HepG2 (cell line): Measurements from ENCODE around the gene HMBS. TPM values are rescaled to one million over a fixed set of nuclear protein-coding genes. Genes with fewer than 3 reads are reported as not detected.

Experiments
- DMAP1 ChIP-seq: IDR thresholded peaks from 2 replicates; pipeline ENCODE4 v1.6.1; 2016
- DNMT3B ChIP-seq: conservative IDR thresholded peaks from 2 replicates; pipeline ENCODE4 v1.6.1; 2016; ENCODE audit warnings: missing biosample characterization, control low read depth
- FOXA1 ChIP-seq, 2 experiments: fragments of 450-650 bp in 1 of 2; sonication (generic) in 1 of 2; formaldehyde crosslinking in 1 of 2; IDR thresholded peaks; 2 replicates each; pipeline versions ENCODE4 v1.4.0 to v1.6.1; 2016 to 2020; ENCODE audit warnings: missing genetic modification reagents in 1 of 2
- MBNL3 ChIP-seq: fragments of 250-450 bp; sonication (Bioruptor Pico); conservative IDR thresholded peaks from 2 replicates; pipeline ENCODE4 v1.8.0; 2022; ENCODE audit warnings: mild to moderate bottlenecking, inconsistent platforms
- NFYB ChIP-seq: sonication (generic); formaldehyde crosslinking; IDR thresholded peaks from 2 replicates; pipeline ENCODE4 v1.4.0; 2020; ENCODE audit warnings: missing genetic modification reagents
- PAF1 ChIP-seq: IDR thresholded peaks from 2 replicates; pipeline ENCODE4 v1.6.1; 2016; ENCODE audit warnings: missing genetic modification reagents, missing compliant biosample characterization
- SP2 ChIP-seq: sonication (generic); formaldehyde crosslinking; IDR thresholded peaks from 2 replicates; pipeline ENCODE4 v1.5.1; 2020; ENCODE audit warnings: mild to moderate bottlenecking, missing genetic modification reagents
- SP5 ChIP-seq: IDR thresholded peaks from 2 replicates; pipeline ENCODE4 v1.6.1; 2016; ENCODE audit warnings: low read depth, borderline replicate concordance
- ZFP36L2 ChIP-seq: sonication (generic); formaldehyde crosslinking; IDR thresholded peaks from 2 replicates; pipeline ENCODE4 v1.4.0; 2020; ENCODE audit warnings: missing genetic modification reagents
- ZNF253 ChIP-seq: sonication (generic); formaldehyde crosslinking; IDR thresholded peaks from 2 replicates; pipeline ENCODE4 v1.8.0; 2022; ENCODE audit warnings: mild to moderate bottlenecking, missing genetic modification reagents, borderline replicate concordance
- ZNF317 ChIP-seq: sonication (generic); formaldehyde crosslinking; IDR thresholded peaks from 2 replicates; pipeline ENCODE4 v1.5.0; 2020; ENCODE audit warnings: mild to moderate bottlenecking, missing genetic modification reagents
- ZNF546 ChIP-seq: sonication (generic); formaldehyde crosslinking; conservative IDR thresholded peaks from 2 replicates; pipeline ENCODE4 v1.8.1; 2023; ENCODE audit warnings: mild to moderate bottlenecking, missing genetic modification reagents
- ZNF788 ChIP-seq: sonication (generic); formaldehyde crosslinking; IDR thresholded peaks from 2 replicates; pipeline ENCODE4 v1.5.0; 2020; ENCODE audit warnings: mild to moderate bottlenecking, missing genetic modification reagents, borderline replicate concordance
- polyA plus RNA-seq, 8 experiments: library from polyadenylated mRNA; depleted of rRNA in 3 of 8; stranded (reverse) in 7 of 8; unstranded in 1 of 8; fragments of >200 nt; fragmentation: Illumina TruSeq in 4 of 8; extraction: Trizol in 4 of 8; gene quantifications; 2 replicates each; pipeline versions ENCODE4 v1.2.1 to v1.2.3, GENCODE V29; 2011 to 2016; ENCODE audit warnings: low read depth in 4 of 8, missing spikeins in 1 of 8, mixed read lengths in 1 of 8; ENCODE audit not compliant: insufficient read depth in 1 of 8
- total RNA-seq, 5 experiments: library from RNA; depleted of rRNA; stranded (reverse); fragments of >200 nt; fragmentation: Illumina TruSeq; extraction: Trizol; gene quantifications; 2 replicates each; pipeline ENCODE4 v1.2.3, GENCODE V29; 2016; ENCODE audit warnings: low read depth in 1 of 5
- TF ChIP-seq, protein P1 (sequence below): sonication (generic); formaldehyde crosslinking; conservative IDR thresholded peaks from 2 replicates; pipeline ENCODE4 v1.4.0; 2020; ENCODE audit warnings: mild to moderate bottlenecking, missing genetic modification reagents, moderate library complexity
- TF ChIP-seq, protein P2 (sequence below): sonication (generic); formaldehyde crosslinking; IDR thresholded peaks from 2 replicates; pipeline ENCODE4 v1.8.0; 2022; ENCODE audit warnings: mild to moderate bottlenecking, missing genetic modification reagents, moderate library complexity
- TF ChIP-seq, protein P3 (sequence below), 2 experiments: IDR thresholded peaks; 2 replicates each; pipeline ENCODE4 v1.6.1; 2011 to 2012; ENCODE audit warnings: low read length in 2 of 2, borderline replicate concordance in 1 of 2, low read depth in 1 of 2, mild to moderate bottlenecking in 1 of 2, moderate library complexity in 1 of 2
- TF ChIP-seq, protein P4 (sequence below): IDR thresholded peaks from 2 replicates; pipeline ENCODE4 v1.6.1; 2016; ENCODE audit warnings: low read depth
- TF ChIP-seq, protein P5 (sequence below): sonication (generic); IDR thresholded peaks from 2 replicates; pipeline ENCODE4 v1.6.1; 2016; ENCODE audit warnings: low read depth, borderline replicate concordance

HMBS gene
- total and polyA plus RNA-seq, 2 of the 13 experiments (the other 11 are each of a cell fraction or from before 2014, with no cell fraction given), result 9.4 to 46.9 TPM

DNA sequence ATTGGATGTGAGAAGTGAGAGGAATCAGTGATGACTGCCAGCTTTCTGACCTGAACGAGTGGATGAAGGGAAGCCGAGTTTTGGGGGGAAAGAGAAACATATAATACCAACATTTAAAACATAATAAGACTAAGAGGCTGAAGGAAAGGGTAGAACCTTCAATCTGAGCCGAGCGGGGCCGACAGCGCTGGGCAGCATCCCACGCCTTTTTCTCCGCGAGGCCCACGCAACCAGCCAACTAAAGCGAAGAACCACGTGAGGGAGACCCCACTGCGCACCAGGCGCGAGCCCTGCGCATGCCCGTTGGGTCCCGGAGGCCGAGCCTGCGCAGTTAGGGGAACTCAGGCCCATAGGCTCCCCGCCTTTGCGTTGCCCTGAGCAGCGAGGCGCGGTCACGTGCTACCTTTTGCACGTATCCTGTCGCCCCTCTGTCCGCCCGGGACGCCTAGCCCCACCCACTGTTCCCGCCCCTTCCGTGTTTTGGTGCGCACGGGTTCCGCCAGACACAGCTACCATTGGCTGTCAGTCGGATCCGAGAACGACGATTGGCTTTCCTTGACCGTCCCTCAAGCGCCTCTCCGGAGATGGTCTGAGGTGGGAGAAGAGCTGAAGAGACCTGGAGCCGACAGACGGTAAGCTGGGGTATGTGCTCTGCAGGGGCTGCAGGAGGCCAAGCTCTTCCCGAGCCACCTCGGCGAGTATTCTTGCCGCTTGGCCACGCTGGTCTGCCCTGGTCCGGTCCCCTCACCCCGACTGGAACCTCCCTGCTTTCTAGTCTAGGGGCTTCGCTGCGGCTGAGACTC is 36.5 kb downstream of the HMBS start, which contains the start of gene HINFP (continued):
- TF ChIP-seq ZNF546 (CRISPR knock-in tag) (no peak), ZNF788 (CRISPR knock-in tag) (peak; percentile 72; the same call in 1 of the 2 replicates), NFYB (CRISPR knock-in tag) (peak; percentile 95), MBNL3 (CRISPR knock-in tag) (no peak), DNMT3B (0 out of 2 replicates have a peak, but pooled peaks have one; percentile 45), PAF1 (CRISPR knock-in tag) (no peak), ZFP36L2 (CRISPR knock-in tag) (no peak), DMAP1 (CRISPR knock-in tag) (peak; percentile 53), SP2 (CRISPR knock-in tag) (peak; percentile 98), ZNF317 (CRISPR knock-in tag) (no peak), SP5 (peak; percentile 52; the same call in 1 of the 2 replicates), ZNF253 (no peak), FOXA1 (IDR thresholded peaks at IDR 0.05) (no peak), FOXA1 (CRISPR knock-in tag; IDR thresholded peaks at IDR 0.05) (no peak)
- TF ChIP-seq, protein P1, sequence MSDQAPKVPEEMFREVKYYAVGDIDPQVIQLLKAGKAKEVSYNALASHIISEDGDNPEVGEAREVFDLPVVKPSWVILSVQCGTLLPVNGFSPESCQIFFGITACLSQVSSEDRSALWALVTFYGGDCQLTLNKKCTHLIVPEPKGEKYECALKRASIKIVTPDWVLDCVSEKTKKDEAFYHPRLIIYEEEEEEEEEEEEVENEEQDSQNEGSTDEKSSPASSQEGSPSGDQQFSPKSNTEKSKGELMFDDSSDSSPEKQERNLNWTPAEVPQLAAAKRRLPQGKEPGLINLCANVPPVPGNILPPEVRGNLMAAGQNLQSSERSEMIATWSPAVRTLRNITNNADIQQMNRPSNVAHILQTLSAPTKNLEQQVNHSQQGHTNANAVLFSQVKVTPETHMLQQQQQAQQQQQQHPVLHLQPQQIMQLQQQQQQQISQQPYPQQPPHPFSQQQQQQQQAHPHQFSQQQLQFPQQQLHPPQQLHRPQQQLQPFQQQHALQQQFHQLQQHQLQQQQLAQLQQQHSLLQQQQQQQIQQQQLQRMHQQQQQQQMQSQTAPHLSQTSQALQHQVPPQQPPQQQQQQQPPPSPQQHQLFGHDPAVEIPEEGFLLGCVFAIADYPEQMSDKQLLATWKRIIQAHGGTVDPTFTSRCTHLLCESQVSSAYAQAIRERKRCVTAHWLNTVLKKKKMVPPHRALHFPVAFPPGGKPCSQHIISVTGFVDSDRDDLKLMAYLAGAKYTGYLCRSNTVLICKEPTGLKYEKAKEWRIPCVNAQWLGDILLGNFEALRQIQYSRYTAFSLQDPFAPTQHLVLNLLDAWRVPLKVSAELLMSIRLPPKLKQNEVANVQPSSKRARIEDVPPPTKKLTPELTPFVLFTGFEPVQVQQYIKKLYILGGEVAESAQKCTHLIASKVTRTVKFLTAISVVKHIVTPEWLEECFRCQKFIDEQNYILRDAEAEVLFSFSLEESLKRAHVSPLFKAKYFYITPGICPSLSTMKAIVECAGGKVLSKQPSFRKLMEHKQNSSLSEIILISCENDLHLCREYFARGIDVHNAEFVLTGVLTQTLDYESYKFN (CRISPR knock-in tag), result peak; percentile 30; the same call in 1 of the 2 replicates
- TF ChIP-seq, protein P2, sequence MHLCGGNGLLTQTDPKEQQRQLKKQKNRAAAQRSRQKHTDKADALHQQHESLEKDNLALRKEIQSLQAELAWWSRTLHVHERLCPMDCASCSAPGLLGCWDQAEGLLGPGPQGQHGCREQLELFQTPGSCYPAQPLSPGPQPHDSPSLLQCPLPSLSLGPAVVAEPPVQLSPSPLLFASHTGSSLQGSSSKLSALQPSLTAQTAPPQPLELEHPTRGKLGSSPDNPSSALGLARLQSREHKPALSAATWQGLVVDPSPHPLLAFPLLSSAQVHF (CRISPR knock-in tag), result 0 out of 2 replicates have a peak, but pooled peaks have one; percentile 47
- TF ChIP-seq, protein P3, sequence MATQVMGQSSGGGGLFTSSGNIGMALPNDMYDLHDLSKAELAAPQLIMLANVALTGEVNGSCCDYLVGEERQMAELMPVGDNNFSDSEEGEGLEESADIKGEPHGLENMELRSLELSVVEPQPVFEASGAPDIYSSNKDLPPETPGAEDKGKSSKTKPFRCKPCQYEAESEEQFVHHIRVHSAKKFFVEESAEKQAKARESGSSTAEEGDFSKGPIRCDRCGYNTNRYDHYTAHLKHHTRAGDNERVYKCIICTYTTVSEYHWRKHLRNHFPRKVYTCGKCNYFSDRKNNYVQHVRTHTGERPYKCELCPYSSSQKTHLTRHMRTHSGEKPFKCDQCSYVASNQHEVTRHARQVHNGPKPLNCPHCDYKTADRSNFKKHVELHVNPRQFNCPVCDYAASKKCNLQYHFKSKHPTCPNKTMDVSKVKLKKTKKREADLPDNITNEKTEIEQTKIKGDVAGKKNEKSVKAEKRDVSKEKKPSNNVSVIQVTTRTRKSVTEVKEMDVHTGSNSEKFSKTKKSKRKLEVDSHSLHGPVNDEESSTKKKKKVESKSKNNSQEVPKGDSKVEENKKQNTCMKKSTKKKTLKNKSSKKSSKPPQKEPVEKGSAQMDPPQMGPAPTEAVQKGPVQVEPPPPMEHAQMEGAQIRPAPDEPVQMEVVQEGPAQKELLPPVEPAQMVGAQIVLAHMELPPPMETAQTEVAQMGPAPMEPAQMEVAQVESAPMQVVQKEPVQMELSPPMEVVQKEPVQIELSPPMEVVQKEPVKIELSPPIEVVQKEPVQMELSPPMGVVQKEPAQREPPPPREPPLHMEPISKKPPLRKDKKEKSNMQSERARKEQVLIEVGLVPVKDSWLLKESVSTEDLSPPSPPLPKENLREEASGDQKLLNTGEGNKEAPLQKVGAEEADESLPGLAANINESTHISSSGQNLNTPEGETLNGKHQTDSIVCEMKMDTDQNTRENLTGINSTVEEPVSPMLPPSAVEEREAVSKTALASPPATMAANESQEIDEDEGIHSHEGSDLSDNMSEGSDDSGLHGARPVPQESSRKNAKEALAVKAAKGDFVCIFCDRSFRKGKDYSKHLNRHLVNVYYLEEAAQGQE (IDR thresholded peaks at IDR 0.05; ENCODE audit: borderline replicate concordance in 1 of 2, low read depth in 1 of 2, low read length in 2 of 2), result no peak
- TF ChIP-seq, protein P4, sequence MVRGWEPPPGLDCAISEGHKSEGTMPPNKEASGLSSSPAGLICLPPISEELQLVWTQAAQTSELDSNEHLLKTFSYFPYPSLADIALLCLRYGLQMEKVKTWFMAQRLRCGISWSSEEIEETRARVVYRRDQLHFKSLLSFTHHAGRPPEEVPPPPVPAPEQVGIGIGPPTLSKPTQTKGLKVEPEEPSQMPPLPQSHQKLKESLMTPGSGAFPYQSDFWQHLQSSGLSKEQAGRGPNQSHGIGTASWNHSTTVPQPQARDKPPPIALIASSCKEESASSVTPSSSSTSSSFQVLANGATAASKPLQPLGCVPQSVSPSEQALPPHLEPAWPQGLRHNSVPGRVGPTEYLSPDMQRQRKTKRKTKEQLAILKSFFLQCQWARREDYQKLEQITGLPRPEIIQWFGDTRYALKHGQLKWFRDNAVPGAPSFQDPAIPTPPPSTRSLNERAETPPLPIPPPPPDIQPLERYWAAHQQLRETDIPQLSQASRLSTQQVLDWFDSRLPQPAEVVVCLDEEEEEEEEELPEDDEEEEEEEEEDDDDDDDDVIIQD (CRISPR knock-in tag), result peak; percentile 22; the same call in 1 of the 2 replicates
- TF ChIP-seq, protein P5, sequence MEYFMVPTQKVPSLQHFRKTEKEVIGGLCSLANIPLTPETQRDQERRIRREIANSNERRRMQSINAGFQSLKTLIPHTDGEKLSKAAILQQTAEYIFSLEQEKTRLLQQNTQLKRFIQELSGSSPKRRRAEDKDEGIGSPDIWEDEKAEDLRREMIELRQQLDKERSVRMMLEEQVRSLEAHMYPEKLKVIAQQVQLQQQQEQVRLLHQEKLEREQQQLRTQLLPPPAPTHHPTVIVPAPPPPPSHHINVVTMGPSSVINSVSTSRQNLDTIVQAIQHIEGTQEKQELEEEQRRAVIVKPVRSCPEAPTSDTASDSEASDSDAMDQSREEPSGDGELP, result no peak; the same call in 1 of the 2 replicates
